COR-L47 (cell line): ENCODE data around the gene SLC26A3.
"Not testable (repeated sequence)": the region's sequence is repeated elsewhere in the genome, so short reads cannot be mapped to it uniquely, and the experiment has no call there.

Experiments used
- DNase-seq: peaks from one replicate; lab custom pipeline; 2025; lab: John Stamatoyannopoulos, UW

SLC26A3 gene

GRCh38 chr7:107803009-107803610 is at the start of gene SLC26A3:
TSS of gene SLC26A3 (minus strand) at chr7:107803223. CDS start at chr7:107794509, 8,714 bp downstream.
- DNase-seq: no peak

GRCh38 chr7:107850643-107851042 is 47.6 kb upstream of the SLC26A3 start:
- no peak for DNase-seq

GRCh38 chr7:107850216-107850615 is 47.2 kb upstream of the SLC26A3 start:
- no peak for DNase-seq

GRCh38 chr7:107848211-107848610 is 45.2 kb upstream of the SLC26A3 start:
- DNase-seq: not testable (repeated sequence)

- not testable (repeated sequence) for DNase-seq
Observed at GRCh38 chr7:107847836-107848175, 44.8 kb upstream of the SLC26A3 start.

GRCh38 chr7:107847168-107847835 is 44.3 kb upstream of the SLC26A3 start:
- no peak for DNase-seq

GRCh38 chr7:107846324-107846723 is 43.3 kb upstream of the SLC26A3 start:
- DNase-seq: no peak

- no peak for DNase-seq
Observed at GRCh38 chr7:107843184-107843583, 40.2 kb upstream of the SLC26A3 start.

- no peak for DNase-seq
Observed at GRCh38 chr7:107842213-107842612, 39.2 kb upstream of the SLC26A3 start.

GRCh38 chr7:107838816-107839565 is 36.0 kb upstream of the SLC26A3 start:
- no peak for DNase-seq

- DNase-seq: no peak
Observed at GRCh38 chr7:107838024-107838601, 35.1 kb upstream of the SLC26A3 start.

GRCh38 chr7:107837145-107837512 is 34.1 kb upstream of the SLC26A3 start:
- no peak for DNase-seq

GRCh38 chr7:107836237-107837144 is 33.5 kb upstream of the SLC26A3 start:
- DNase-seq: no peak

- no peak for DNase-seq
Observed at GRCh38 chr7:107834401-107834800, 31.4 kb upstream of the SLC26A3 start.

- DNase-seq: no peak
Observed at GRCh38 chr7:107833684-107834106, 30.7 kb upstream of the SLC26A3 start.

GRCh38 chr7:107830420-107830819 is 27.4 kb upstream of the SLC26A3 start:
- no peak for DNase-seq

- DNase-seq: no peak
Observed at GRCh38 chr7:107828540-107828939, 25.5 kb upstream of the SLC26A3 start.

GRCh38 chr7:107827501-107827900 is 24.5 kb upstream of the SLC26A3 start:
- DNase-seq: no peak

GRCh38 chr7:107826451-107826850 is 23.4 kb upstream of the SLC26A3 start:
- DNase-seq: no peak

- no peak for DNase-seq
Observed at GRCh38 chr7:107824858-107825257, 21.8 kb upstream of the SLC26A3 start.

GRCh38 chr7:107818622-107819021 is 15.6 kb upstream of the SLC26A3 start:
- no peak for DNase-seq
